GM12878 (cell line): ENCODE data around the gene LTBP4. TPM values are rescaled to one million over a fixed set of nuclear protein-coding genes. Genes with fewer than 3 reads are reported as not detected.

ENCODE experiments used
- ATAC-seq: fragments of 200-7000 bp; cut with Tn5 transposase; 3 replicates; pipeline ENCODE4 v1.9.1; 2020; ENCODE audit warnings: mild to moderate bottlenecking, moderate library complexity
- BruUV-seq: library from RNA; stranded (reverse); fragments of 400-500 nt; replicated peaks from 2 replicates; lab custom pipeline; 2021; lab: Mats Ljungman, UMichigan
- CTCF ChIA-PET: fragments of 300-600 bp; sonication (Branson Sonifier 250); formaldehyde crosslinking; extraction: SDS; loops from one replicate; lab custom pipeline; 2021; ENCODE audit warnings: inconsistent platforms; lab: Yijun Ruan, JAX
- POLR2A ChIA-PET: fragments of 350-600 bp; formaldehyde crosslinking; extraction: SDS; loops from one replicate; lab custom pipeline; 2021; ENCODE audit warnings: inconsistent platforms; lab: Charles Lee
- RAD21 ChIA-PET: fragments of 300-600 bp; sonication (Branson Sonifier 250); formaldehyde crosslinking; loops from one replicate; lab custom pipeline; 2023; ENCODE audit warnings: antibody characterized with exemption; ENCODE audit not compliant: unreplicated experiment; lab: Charles Lee
- SMC1A ChIA-PET: fragments of 300-600 bp; sonication (Branson Sonifier 250); formaldehyde crosslinking; loops from one replicate; lab custom pipeline; 2023; ENCODE audit not compliant: unreplicated experiment, uncharacterized antibody; lab: Charles Lee
- DNase-seq: peaks from one replicate; pipeline ENCODE4 v3.0.0-alpha.2; 2011; ENCODE audit warnings: low read depth, low spot score
- FAIRE-seq: peaks from 3 replicates; lab custom pipeline; 2011; peaks lifted over from hg19 to GRCh38; lab: Jason Lieb, UNC
- H2AFZ ChIP-seq: 2 replicates; pipeline ENCODE4 v1.6.0; 2011; ENCODE audit warnings: low read depth, low read length, control low read depth; ENCODE audit not compliant: control insufficient read depth
- H3K27ac ChIP-seq: 2 replicates; pipeline ENCODE4 v1.5.1; 2011; ENCODE audit warnings: control low read depth; ENCODE audit not compliant: control insufficient read depth, insufficient read depth
- H3K27me3 ChIP-seq, 2 experiments: replicated peaks in 1 of 2; 2 replicates each; pipeline versions ENCODE4 v1.6.0 to v1.6.1; 2011; ENCODE audit warnings: low read length in 1 of 2; ENCODE audit not compliant: control insufficient read depth in 2 of 2, insufficient read depth in 2 of 2
- H3K36me3 ChIP-seq, 2 experiments: 2 replicates each; pipeline ENCODE4 v1.5.1; 2011; ENCODE audit warnings: low read length in 1 of 2; ENCODE audit not compliant: control insufficient read depth in 2 of 2, insufficient read depth in 2 of 2
- H3K4me1 ChIP-seq: 2 replicates; pipeline ENCODE4 v1.6.1; 2011; ENCODE audit warnings: mild to moderate bottlenecking, low read length, moderate library complexity, mixed read lengths; ENCODE audit not compliant: control insufficient read depth, insufficient read depth
- H3K4me2 ChIP-seq: 2 replicates; pipeline ENCODE4 v1.6.0; 2011; ENCODE audit warnings: control low read depth; ENCODE audit not compliant: control insufficient read depth, insufficient read depth
- H3K4me3 ChIP-seq: fragments of 200-600 bp; sonication (generic); 2 replicates; pipeline ENCODE4 v1.5.1; 2016
- H3K79me2 ChIP-seq: 2 replicates; pipeline ENCODE4 v1.6.0; 2011; ENCODE audit warnings: low read length; ENCODE audit not compliant: control insufficient read depth, insufficient read depth
- H3K9ac ChIP-seq: 2 replicates; pipeline ENCODE4 v1.8.0; 2011; ENCODE audit warnings: low read length, control low read depth, mixed read lengths; ENCODE audit not compliant: control insufficient read depth, insufficient read depth
- H3K9me3 ChIP-seq: replicated peaks from 3 replicates; pipeline ENCODE4 v1.5.1; 2011; ENCODE audit warnings: mild to moderate bottlenecking, low read length; ENCODE audit not compliant: control insufficient read depth, insufficient read depth
- H4K20me1 ChIP-seq: 2 replicates; pipeline ENCODE4 v1.6.0; 2011; ENCODE audit not compliant: control insufficient read depth, insufficient read depth
- BCLAF1 ChIP-seq: fragments of 450-650 bp; IDR thresholded peaks from 2 replicates; pipeline ENCODE4 v1.6.1; 2017; ENCODE audit warnings: antibody characterized with exemption, mild to moderate bottlenecking, moderate library complexity
- BRCA1 ChIP-seq: IDR thresholded peaks from 2 replicates; pipeline ENCODE4 v1.6.1; 2011; ENCODE audit warnings: low read depth, low read length, improper control_type of control experiment
- ETV6 ChIP-seq, 2 experiments: fragments of 450-650 bp in 1 of 2; IDR thresholded peaks in 1 of 2; conservative IDR thresholded peaks in 1 of 2; 2 replicates each; pipeline ENCODE4 v1.6.1; 2014; ENCODE audit warnings: antibody characterized with exemption in 1 of 2, borderline replicate concordance in 1 of 2, low read depth in 1 of 2, mild to moderate bottlenecking in 1 of 2, moderate library complexity in 1 of 2
- NFXL1 ChIP-seq: fragments of 450-650 bp; IDR thresholded peaks from 2 replicates; pipeline ENCODE4 v1.6.1; 2017; ENCODE audit warnings: antibody characterized with exemption, mild to moderate bottlenecking, borderline replicate concordance
- NR2C2 ChIP-seq: IDR thresholded peaks from 2 replicates; pipeline ENCODE4 v1.6.1; 2011; ENCODE audit warnings: borderline replicate concordance, low read depth; ENCODE audit not compliant: control insufficient read depth, insufficient read length
- PAX8 ChIP-seq: fragments of 450-650 bp; IDR thresholded peaks from 2 replicates; pipeline ENCODE4 v1.6.1; 2017; ENCODE audit warnings: mild to moderate bottlenecking, moderate library complexity
- POLR2A ChIP-seq: IDR thresholded peaks from 2 replicates; pipeline ENCODE4 v1.6.1; 2011; ENCODE audit warnings: low read depth, mild to moderate bottlenecking, low read length
- SMARCA5 ChIP-seq: fragments of 450-650 bp; IDR thresholded peaks from 2 replicates; pipeline ENCODE4 v1.6.1; 2017; ENCODE audit warnings: mild to moderate bottlenecking
- SREBF1 ChIP-seq: IDR thresholded peaks from 2 replicates; pipeline ENCODE4 v1.6.1; 2012; ENCODE audit warnings: mild to moderate bottlenecking, low read length
- ZBTB33 ChIP-seq: fragments of 450-650 bp; IDR thresholded peaks from 2 replicates; pipeline ENCODE4 v1.6.1; 2017; ENCODE audit warnings: mild to moderate bottlenecking
- ZNF592 ChIP-seq: fragments of 450-650 bp; IDR thresholded peaks from 2 replicates; pipeline ENCODE4 v1.6.1; 2017; ENCODE audit warnings: mild to moderate bottlenecking, moderate library complexity
- WGBS: methylation state at CpG from one replicate; pipeline ENCODE4 v1.1.6; 2016; ENCODE audit warnings: low lambda C conversion rate; ENCODE audit not compliant: insufficient replicate concordance, insufficient coverage; ENCODE audit errors: missing lambda C conversion rate; 5-methylcytosine and 5-hydroxymethylcytosine counted together
- in situ Hi-C: fragments of 300-500 bp; cut with MboI; formaldehyde crosslinking; loops from 9 replicates; pipeline ENCODE4 v1.14.3; 2018; ENCODE audit warnings: mixed read lengths
- intact Hi-C: fragments of 100-400 bp; cut with micrococcal nuclease; formaldehyde crosslinking; loops from one replicate; pipeline ENCODE4 v1.14.2; 2022; ENCODE audit not compliant: unreplicated experiment
- polyA plus RNA-seq, 11 experiments: library from polyadenylated mRNA; depleted of rRNA in 4 of 11; unstranded in 6 of 11; stranded (reverse) in 5 of 11; fragments of >200 nt; fragmentation: Nextera tagmentation in 4 of 11; fragmentation: Illumina TruSeq in 1 of 11; extraction: Ambion mirVana in 4 of 11; extraction: Trizol in 1 of 11; gene quantifications; 1 replicate in 1 of 11; 2 replicates in 10 of 11; pipeline versions ENCODE4 v1.2.1 to v1.2.3, GENCODE V29; 2011 to 2016; ENCODE audit warnings: inconsistent platforms in 2 of 11, missing spikeins in 2 of 11, low read depth in 1 of 11
- total RNA-seq, 4 experiments: library from RNA; depleted of rRNA in 3 of 4; stranded (reverse); fragments of >200 nt in 3 of 4; fragmentation: Illumina TruSeq in 1 of 4; extraction: Trizol in 1 of 4; gene quantifications; 2 replicates each; pipeline versions ENCODE4 v1.2.1 to v1.2.3, GENCODE V29; 2013 to 2021

LTBP4 gene
- total and polyA plus RNA-seq, 10 of the 15 experiments (the other 5 are each of a cell fraction or from before 2014, with no cell fraction given), result 0.09 to 34.6 (median 8.5) TPM; not detected in 1

GRCh38 chr19:40552848-40553247 lies 48.3 kb upstream of the LTBP4 start (continued):
- no peak for TF ChIP-seq NR2C2

DNA sequence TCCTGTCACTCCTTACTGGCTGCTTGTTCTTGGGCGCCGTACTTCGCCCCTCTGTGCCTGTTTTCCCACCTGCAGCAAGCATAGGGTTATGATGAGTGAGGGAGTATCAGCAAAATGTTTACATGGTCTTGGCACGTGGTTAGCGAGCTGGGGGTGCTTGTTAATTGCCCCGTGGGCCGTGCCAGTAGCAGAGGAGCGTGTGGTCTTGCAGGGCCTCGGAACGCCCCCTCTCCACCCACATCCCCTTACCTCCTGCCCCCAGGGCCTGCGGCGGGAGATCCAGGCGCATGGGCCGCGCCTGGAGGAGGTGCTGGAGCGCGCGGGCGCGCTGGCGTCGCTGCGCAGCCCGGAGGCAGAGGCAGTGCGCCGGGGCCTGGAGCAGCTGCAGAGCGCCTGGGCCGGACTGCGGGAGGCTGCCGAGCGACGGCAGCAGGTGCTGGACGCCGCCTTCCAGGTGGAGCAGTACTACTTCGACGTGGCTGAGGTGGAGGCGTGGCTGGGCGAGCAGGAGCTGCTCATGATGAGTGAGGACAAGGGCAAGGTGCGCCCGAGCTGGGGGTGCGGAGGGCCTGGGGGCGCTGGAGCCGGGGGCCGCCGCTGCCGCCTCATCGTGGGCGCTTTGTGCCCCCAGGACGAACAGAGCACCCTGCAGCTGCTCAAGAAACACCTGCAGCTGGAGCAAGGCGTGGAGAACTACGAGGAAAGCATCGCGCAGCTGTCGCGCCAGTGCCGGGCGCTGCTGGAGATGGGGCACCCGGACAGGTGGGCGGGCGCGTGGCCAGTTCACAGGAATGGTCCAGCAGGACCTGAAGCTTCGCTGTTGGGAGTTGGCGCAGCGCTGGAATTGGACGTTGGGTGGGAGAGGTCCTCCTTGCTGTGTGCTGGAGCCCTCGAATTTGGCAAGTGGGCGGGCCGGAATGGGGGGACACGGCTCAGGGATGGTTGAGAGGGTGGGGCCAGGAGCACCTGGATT lies 47.0 kb upstream of the LTBP4 start:
- no peak overlapping the region for H3K27ac ChIP-seq
- no peak for FAIRE-seq
- intact Hi-C loops, result no loop called here
- TF ChIP-seq SMARCA5, result no peak
- TF ChIP-seq POLR2A, result no peak
- no peak for TF ChIP-seq BCLAF1
- TF ChIP-seq ETV6 (conservative IDR thresholded peaks at IDR 0.05 in 1 of 2, IDR thresholded peaks at IDR 0.05 in 1 of 2; ENCODE audit: borderline replicate concordance in 1 of 2, low read depth in 1 of 2), result no peak
- no peak for TF ChIP-seq ZNF592
- no peak for TF ChIP-seq PAX8
- no peak for TF ChIP-seq ZBTB33
- TF ChIP-seq BRCA1, result no peak
- no peak for TF ChIP-seq SREBF1
- TF ChIP-seq NFXL1, result no peak
- TF ChIP-seq, all 136 proteins: peak for 0
- Histone ChIP-seq H3K4me1 (no peaks in the 10 kb centered on the region), H3K9ac (no peak overlapping the region), H2AFZ (no peak overlapping the region), H3K27me3 (peaks cover 3% of the 10 kb centered on the region in 2 experiments; a peak in 2 of 4 replicates), H3K9me3 (no peaks in the 10 kb centered on the region), H3K4me2 (no peak overlapping the region), H4K20me1 (no peaks in the 10 kb centered on the region), H3K4me3 (no peak overlapping the region), H3K36me3 (no peaks in the 10 kb centered on the region), H3K79me2 (no peaks in the 10 kb centered on the region)
- ChIA-PET RAD21 (no interaction called here), CTCF (interaction anchor here (2.0 kb wide), 1 partner anchor 249 kb away, joined by 6 read pairs; no protein-coding TSS in a partner anchor), SMC1A (no interaction called here), POLR2A (no interaction called here)
- BruUV-seq, result no TSS peak
- DNase-seq (no peak), ATAC-seq (no peak)
- in situ Hi-C loops, result no loop called here
- WGBS, result 35% methylated on average over 64 of the region's 69 CpGs
